Measurements from ENCODE around the gene YY1.
A peak's percentile ranks its signal among the peaks of the same experiment; 100 is the strongest.

- peak; percentile 9 for TF ChIP-seq CTCF (IDR thresholded peaks at IDR 0.05; ENCODE audit: borderline replicate concordance, extremely low read depth, low read length, poor library complexity, severe bottlenecking)
- no peak for TF ChIP-seq EZH2 (IDR thresholded peaks at IDR 0.05; ENCODE audit: borderline replicate concordance, low read depth, low read length, severe bottlenecking)
These were observed 45.3 kb upstream of the YY1 start for GRCh38 chr14:100193417-100194357.
